Right renal pelvis (tissue), 4 donors: ENCODE data around the gene SPDYE17. TPM values are rescaled to one million over a fixed set of nuclear protein-coding genes. Genes with fewer than 3 reads are reported as not detected.
"Not testable (repeated sequence)": the region's sequence is repeated elsewhere in the genome, so short reads cannot be mapped to it uniquely, and the experiment has no call there.

Experiments used
- DNase-seq, 4 donors: peaks; one replicate each; pipeline ENCODE4 v3.0.0-alpha.2; 2013; ENCODE audit warnings: low read depth in 4 of 4, low spot score in 3 of 4, missing footprints in 1 of 4
- polyA plus RNA-seq, 4 donors: library from polyadenylated mRNA; unstranded; fragments of 120-200 nt; gene quantifications; one replicate each; pipeline ENCODE4 v1.2.1, GENCODE V29; 2013; ENCODE audit not compliant: insufficient read length in 4 of 4

Gene SPDYE17
- polyA plus RNA-seq, result not detected

DNA sequence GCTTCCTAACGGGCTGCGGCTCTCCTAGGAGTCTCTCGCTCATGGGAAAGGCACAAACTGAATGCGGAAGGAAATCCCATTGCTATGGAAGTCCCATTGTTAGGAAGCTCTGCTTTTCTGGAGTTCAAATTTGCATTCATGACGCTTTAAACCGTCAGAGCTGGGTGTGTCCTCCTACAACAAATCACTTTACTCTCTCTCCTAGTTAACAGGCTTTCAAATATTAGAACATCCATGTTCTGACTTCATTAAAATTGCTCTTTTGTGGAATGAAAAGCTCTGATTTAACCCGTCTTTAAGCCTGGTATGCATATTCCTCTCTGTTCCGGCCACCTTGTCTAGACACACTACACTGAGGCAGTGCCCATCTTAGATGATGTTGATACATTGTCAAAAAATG is at the start of gene SPDYE17:
TSS of gene SPDYE17 (minus strand) at position 101 of the 400 bp plus-strand sequence. CDS start 1,791 bp downstream, outside the sequence.
- not testable (repeated sequence) for DNase-seq

- not testable (repeated sequence) for DNase-seq
Measured at GRCh38 chr7:77080236-77080635, 48.1 kb upstream of the SPDYE17 start.

GRCh38 chr7:77079624-77080023 is 47.5 kb upstream of the SPDYE17 start:
- DNase-seq, result not testable (repeated sequence)

DNA sequence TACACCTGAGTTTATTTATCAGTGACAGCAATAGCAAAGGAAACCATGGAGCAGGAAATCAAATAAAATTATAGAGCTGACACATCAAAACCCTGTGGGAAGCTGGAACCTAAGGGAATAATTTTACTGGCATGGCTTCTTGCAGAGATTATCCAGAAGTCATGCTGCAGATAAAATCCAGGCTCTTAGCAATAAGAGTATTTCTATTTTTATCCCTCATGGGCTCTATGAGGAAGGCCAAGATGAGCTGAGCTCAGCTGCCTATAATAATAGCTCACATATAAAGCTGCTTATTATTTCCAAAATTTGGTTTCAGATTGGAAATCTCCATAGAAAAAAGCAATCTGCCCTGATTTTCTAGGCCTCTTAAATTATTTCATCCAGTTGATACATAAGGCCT is 47.0 kb upstream of the SPDYE17 start:
- not testable (repeated sequence) for DNase-seq

DNA sequence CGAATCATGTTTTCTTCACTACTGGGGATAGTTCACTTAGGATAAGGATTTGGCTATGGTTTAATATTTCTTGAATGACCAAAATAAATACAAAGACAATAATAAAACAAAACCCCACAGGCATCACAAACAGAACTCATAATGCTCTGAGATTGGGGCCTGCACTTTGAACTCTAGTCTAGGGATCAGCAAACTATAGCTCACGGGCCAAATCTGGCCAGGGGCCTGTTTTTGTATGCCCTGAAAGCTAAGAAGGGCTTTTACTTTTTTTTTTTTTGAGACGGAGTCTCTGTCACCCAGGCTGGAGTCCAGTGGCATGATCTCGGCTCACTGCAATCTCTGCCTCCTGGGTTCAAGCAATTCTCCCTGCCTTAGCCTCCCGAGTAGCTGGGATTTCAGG is 44.9 kb upstream of the SPDYE17 start:
- not testable (repeated sequence) for DNase-seq

- DNase-seq, result not testable (repeated sequence)
Measured at GRCh38 chr7:77074786-77075396, 42.7 kb upstream of the SPDYE17 start.

DNA sequence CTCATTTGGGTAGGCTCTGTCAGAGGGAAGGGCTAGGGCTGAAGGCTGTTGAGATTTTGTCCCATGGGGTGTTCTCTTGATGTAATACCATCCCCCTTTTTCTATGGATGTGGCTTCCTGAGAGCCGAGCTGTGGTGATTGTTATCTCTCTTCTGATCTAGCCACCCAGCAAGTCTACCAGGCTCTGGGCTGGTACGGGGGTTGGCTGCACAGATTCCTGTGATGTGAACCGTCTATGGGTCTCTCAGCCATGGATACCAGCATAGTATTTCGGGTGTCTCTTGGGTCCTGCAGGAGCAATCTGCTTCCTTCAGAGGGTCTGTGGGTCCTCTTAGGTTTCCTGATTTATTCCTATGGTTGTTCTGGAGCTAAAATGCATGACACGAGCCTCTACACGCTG is 38.9 kb upstream of the SPDYE17 start:
- DNase-seq, result not testable (repeated sequence)

GRCh38 chr7:77065869-77066268 is 33.7 kb upstream of the SPDYE17 start:
- DNase-seq, result not testable (repeated sequence)

- DNase-seq, result not testable (repeated sequence)
Measured at GRCh38 chr7:77063732-77064131, 31.6 kb upstream of the SPDYE17 start.

DNA sequence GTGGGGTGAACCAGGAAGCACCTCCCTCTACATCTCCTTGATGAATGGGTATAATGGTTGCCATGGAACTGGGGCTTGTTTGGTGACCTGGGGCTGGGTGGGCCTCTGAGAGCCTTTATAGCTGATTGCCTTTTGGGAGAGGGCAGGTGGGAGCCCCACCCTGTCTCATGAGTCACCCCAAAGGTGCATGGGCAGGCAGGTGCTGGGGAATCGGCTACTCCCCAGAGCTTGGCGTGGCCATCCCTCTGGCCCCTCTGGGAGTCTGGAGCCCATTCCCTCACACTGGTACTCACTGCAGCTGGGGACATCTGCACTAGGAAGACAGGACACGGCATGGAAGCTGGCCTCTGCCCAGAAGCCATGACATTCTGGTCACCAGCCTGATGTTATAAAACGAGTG is 30.4 kb upstream of the SPDYE17 start, which contains the start of gene SPDYE18:
TSS of gene SPDYE18 (minus strand) at position 2 of the 400 bp plus-strand sequence. CDS start 2,046 bp downstream, outside the sequence.
- not testable (repeated sequence) for DNase-seq

- not testable (repeated sequence) for DNase-seq
Measured at GRCh38 chr7:77026349-77026748, 5.8 kb downstream of the SPDYE17 start.

GRCh38 chr7:77010074-77010680 is 22.0 kb downstream of the SPDYE17 start:
- peak in 1 of 4 donors; percentile 5 for DNase-seq

GRCh38 chr7:77008000-77008399 is 24.2 kb downstream of the SPDYE17 start:
- DNase-seq, result not testable (repeated sequence)

- not testable (repeated sequence) for DNase-seq
Measured at GRCh38 chr7:77006127-77007110, 25.7 kb downstream of the SPDYE17 start.

GRCh38 chr7:77005461-77006057 is 26.6 kb downstream of the SPDYE17 start:
- DNase-seq, result not testable (repeated sequence)

DNA sequence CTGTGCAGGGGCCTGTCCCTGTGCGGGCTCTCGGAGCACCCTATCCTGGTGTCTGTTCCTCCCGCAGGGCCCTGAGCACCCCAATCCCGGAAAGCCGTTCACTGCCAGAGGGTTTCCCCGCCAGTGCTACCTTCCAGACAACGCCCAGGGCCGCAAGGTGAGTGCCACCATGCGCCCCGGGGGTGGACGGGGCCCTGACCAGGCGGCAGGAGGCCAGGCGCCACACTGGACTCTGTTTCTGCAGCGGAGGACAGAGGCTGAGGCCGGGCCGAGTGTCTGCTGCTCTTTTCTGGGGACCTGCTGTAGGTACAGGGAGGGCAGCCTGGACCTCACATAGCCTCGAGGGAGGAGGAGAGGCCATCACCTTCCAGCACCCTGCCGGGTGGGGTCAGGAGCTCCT is 28.0 kb downstream of the SPDYE17 start:
- DNase-seq, result not testable (repeated sequence)

DNA sequence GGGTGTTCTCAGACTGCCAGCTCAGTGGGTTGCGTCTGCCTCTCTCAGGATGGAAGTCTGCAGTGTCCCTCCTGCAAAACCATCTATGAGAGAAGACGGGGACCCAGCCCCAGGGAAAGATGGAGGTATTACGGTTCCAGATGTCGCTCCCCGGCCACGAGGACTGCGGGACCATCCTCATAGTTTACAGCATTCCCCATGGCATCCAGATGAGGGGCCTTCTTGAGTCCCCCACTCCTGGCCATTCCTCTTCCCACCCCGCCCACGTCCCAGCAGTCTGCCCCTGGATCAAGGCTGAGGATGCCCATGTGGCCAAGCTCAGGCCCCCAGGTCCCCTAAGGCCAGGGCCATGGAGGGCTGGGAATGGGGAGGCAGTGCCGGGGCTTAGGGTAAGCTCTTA is 28.9 kb downstream of the SPDYE17 start:
- not testable (repeated sequence) for DNase-seq

GRCh38 chr7:77002678-77003233 is 29.4 kb downstream of the SPDYE17 start:
- not testable (repeated sequence) for DNase-seq

DNA sequence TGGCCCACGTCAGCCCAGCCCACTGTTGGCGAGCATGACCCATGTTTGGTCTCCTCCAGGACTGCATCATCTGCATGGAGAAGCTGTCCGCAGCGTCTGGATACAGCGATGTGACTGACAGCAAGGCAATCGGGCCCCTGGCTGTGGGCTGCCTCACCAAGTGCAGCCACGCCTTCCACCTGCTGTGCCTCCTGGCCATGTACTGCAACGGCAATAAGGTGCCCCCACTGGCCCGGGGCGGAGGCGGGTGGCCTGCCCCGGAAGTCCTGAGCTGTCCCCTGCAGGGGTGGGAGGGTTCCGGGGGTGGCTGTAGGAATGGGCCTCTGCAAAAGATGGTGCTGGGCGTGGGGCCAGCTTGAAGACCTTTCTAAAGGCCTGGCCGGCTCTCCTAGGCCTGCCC is 30.1 kb downstream of the SPDYE17 start:
- not testable (repeated sequence) for DNase-seq
